Activated T-helper 1 cell treated with anti-CD3 and anti-CD28 coated beads, Interleukin-2, amount 50 U/mL, for 16 hours (primary cell): ENCODE data around the gene CENPC.
"Not testable (repeated sequence)": the region's sequence is repeated elsewhere in the genome, so short reads cannot be mapped to it uniquely, and the experiment has no call there.

ENCODE experiments used
- DNase-seq, 2 donors: peaks; one replicate each; pipeline ENCODE4 v3.0.0-alpha.2; 2020; ENCODE audit warnings: low read depth in 1 of 2, low spot score in 1 of 2

The CENPC gene

GRCh38 chr4:67552146-67552792, 7.0 kb upstream of the CENPC start:
- not testable (repeated sequence) for DNase-seq

- no peak for DNase-seq
Observed at GRCh38 chr4:67550857-67551256, 5.6 kb upstream of the CENPC start.

- no peak for DNase-seq
Observed at GRCh38 chr4:67550451-67550850, 5.1 kb upstream of the CENPC start.

- DNase-seq = no peak
Observed at GRCh38 chr4:67549123-67549522, 3.8 kb upstream of the CENPC start.

GRCh38 chr4:67546971-67547370, 1.7 kb upstream of the CENPC start:
- no peak for DNase-seq

GRCh38 chr4:67546004-67546356, 677 bp upstream of the CENPC start:
- no peak for DNase-seq

- no peak for DNase-seq
Observed at GRCh38 chr4:67542076-67542475, 3.2 kb downstream of the CENPC start.

GRCh38 chr4:67539830-67540229, 5.5 kb downstream of the CENPC start:
- DNase-seq = no peak

GRCh38 chr4:67535280-67535840, 9.9 kb downstream of the CENPC start:
- DNase-seq = no peak

- DNase-seq = no peak
Observed at GRCh38 chr4:67533112-67533511, 12.2 kb downstream of the CENPC start.

- DNase-seq = not testable (repeated sequence)
Observed at GRCh38 chr4:67532397-67532796, 12.9 kb downstream of the CENPC start.

- DNase-seq = no peak
Observed at GRCh38 chr4:67531379-67531962, 13.8 kb downstream of the CENPC start.

GRCh38 chr4:67524140-67524539, 21.2 kb downstream of the CENPC start:
- not testable (repeated sequence) for DNase-seq

- DNase-seq = no peak
Observed at GRCh38 chr4:67522851-67523671, 22.2 kb downstream of the CENPC start.

GRCh38 chr4:67522230-67522629, 23.1 kb downstream of the CENPC start:
- no peak for DNase-seq

- no peak for DNase-seq
Observed at GRCh38 chr4:67521506-67521905, 23.8 kb downstream of the CENPC start.

- no peak for DNase-seq
Observed at GRCh38 chr4:67520141-67520540, 25.2 kb downstream of the CENPC start.

GRCh38 chr4:67512501-67512900, 32.8 kb downstream of the CENPC start:
- no peak for DNase-seq

GRCh38 chr4:67500373-67500772, 44.9 kb downstream of the CENPC start:
- DNase-seq = no peak

GRCh38 chr4:67499799-67500198, 45.5 kb downstream of the CENPC start:
- no peak for DNase-seq

- DNase-seq = no peak
Observed at GRCh38 chr4:67483868-67484602, 61.3 kb downstream of the CENPC start.
